ENCODE results near the gene SLC46A1.
"Not testable (repeated sequence)": the region's sequence is repeated elsewhere in the genome, so short reads cannot be mapped to it uniquely, and the experiment has no call there.

SLC46A1 gene

GRCh38 chr17:28405632-28406472 is at the start of gene SLC46A1:
TSS of gene SLC46A1 (minus strand) at chr17:28406212. CDS start at chr17:28406114, 98 bp downstream.
- DNase-seq (ENCODE audit: low read depth): peak; percentile 12

- DNase-seq (ENCODE audit: low read depth): no peak
Measured at GRCh38 chr17:28449859-28450258, 43.8 kb upstream of the SLC46A1 start.

- no peak for DNase-seq (ENCODE audit: low read depth)
Measured at GRCh38 chr17:28447396-28447760, 41.4 kb upstream of the SLC46A1 start.

GRCh38 chr17:28446716-28447395 is 40.8 kb upstream of the SLC46A1 start:
- DNase-seq (ENCODE audit: low read depth): no peak

GRCh38 chr17:28443901-28444638 is 38.1 kb upstream of the SLC46A1 start:
- no peak for DNase-seq (ENCODE audit: low read depth)

- DNase-seq (ENCODE audit: low read depth): not testable (repeated sequence)
Measured at GRCh38 chr17:28434326-28434725, 28.3 kb upstream of the SLC46A1 start.

- no peak for DNase-seq (ENCODE audit: low read depth)
Measured at GRCh38 chr17:28433721-28434120, 27.7 kb upstream of the SLC46A1 start.

GRCh38 chr17:28427982-28428381 is 22.0 kb upstream of the SLC46A1 start:
- DNase-seq (ENCODE audit: low read depth): not testable (repeated sequence)

- DNase-seq (ENCODE audit: low read depth): no peak
Measured at GRCh38 chr17:28427371-28427770, 21.4 kb upstream of the SLC46A1 start.

- DNase-seq (ENCODE audit: low read depth): no peak
Measured at GRCh38 chr17:28426081-28426519, 20.1 kb upstream of the SLC46A1 start.

GRCh38 chr17:28425206-28425605 is 19.2 kb upstream of the SLC46A1 start:
- no peak for DNase-seq (ENCODE audit: low read depth)

GRCh38 chr17:28421787-28422305 is 15.8 kb upstream of the SLC46A1 start:
- no peak for DNase-seq (ENCODE audit: low read depth)

- peak; percentile 71 for DNase-seq (ENCODE audit: low read depth)
Measured at GRCh38 chr17:28416703-28417311, 10.8 kb upstream of the SLC46A1 start.

GRCh38 chr17:28415886-28416285 is 9.9 kb upstream of the SLC46A1 start:
- DNase-seq (ENCODE audit: low read depth): no peak

- DNase-seq (ENCODE audit: low read depth): no peak
Measured at GRCh38 chr17:28413804-28414203, 7.8 kb upstream of the SLC46A1 start.

- no peak for DNase-seq (ENCODE audit: low read depth)
Measured at GRCh38 chr17:28412099-28412498, 6.1 kb upstream of the SLC46A1 start.

GRCh38 chr17:28407974-28408306 is 1.9 kb upstream of the SLC46A1 start:
- DNase-seq (ENCODE audit: low read depth): no peak

GRCh38 chr17:28407130-28407973 is 1.3 kb upstream of the SLC46A1 start:
- DNase-seq (ENCODE audit: low read depth): no peak

- peak; percentile 15 for DNase-seq (ENCODE audit: low read depth)
Measured at GRCh38 chr17:28406473-28406814, 432 bp upstream of the SLC46A1 start.

- DNase-seq (ENCODE audit: low read depth): no peak
Measured at GRCh38 chr17:28404812-28405570, 1.0 kb downstream of the SLC46A1 start.

GRCh38 chr17:28404461-28404811 is 1.6 kb downstream of the SLC46A1 start:
- DNase-seq (ENCODE audit: low read depth): no peak

All from iris pigment epithelial cell (primary cell).